ENCODE measurements around the gene B3GNT4. TPM values are rescaled to one million over a fixed set of nuclear protein-coding genes. Genes with fewer than 3 reads are reported as not detected.

The B3GNT4 gene
- total RNA-seq, 4 donors from 2014 or later, result 0.24 to 0.37 TPM; not detected in 2

- TF ChIP-seq CTCF (IDR thresholded peaks at IDR 0.05), result no peak
- no peak for DNase-seq (ENCODE audit: low spot score)
- no peak for ATAC-seq (ENCODE audit: low FRiP score)
Measured at GRCh38 chr12:122232691-122233090, 29.2 kb downstream of the B3GNT4 start.

GRCh38 chr12:122235741-122236140 is 32.2 kb downstream of the B3GNT4 start:
- DNase-seq (ENCODE audit: low spot score) (no peak), ATAC-seq (ENCODE audit: low FRiP score) (no peak)
- TF ChIP-seq CTCF (IDR thresholded peaks at IDR 0.05), result no peak

DNA sequence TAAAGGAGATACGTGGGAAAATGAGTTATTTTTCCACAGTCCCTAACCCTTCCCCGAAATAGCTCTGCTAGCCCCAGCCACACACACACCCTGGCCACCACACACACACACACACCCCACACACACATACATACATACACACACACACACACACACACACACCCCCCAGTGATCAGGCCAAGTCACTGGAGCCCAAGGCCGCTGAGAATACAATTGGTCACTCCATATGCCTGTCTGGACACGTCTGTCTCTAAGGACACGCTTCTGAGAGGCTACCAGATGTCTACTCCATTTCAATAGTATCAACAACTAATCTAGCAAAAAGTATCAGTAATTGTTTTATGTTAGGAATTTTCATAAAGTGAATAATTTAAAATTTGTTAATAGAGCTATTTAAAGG is 35.4 kb downstream of the B3GNT4 start:
- ATAC-seq (ENCODE audit: low FRiP score) (no peak), DNase-seq (ENCODE audit: low spot score) (no peak)
- no peak for TF ChIP-seq CTCF (IDR thresholded peaks at IDR 0.05)

DNA sequence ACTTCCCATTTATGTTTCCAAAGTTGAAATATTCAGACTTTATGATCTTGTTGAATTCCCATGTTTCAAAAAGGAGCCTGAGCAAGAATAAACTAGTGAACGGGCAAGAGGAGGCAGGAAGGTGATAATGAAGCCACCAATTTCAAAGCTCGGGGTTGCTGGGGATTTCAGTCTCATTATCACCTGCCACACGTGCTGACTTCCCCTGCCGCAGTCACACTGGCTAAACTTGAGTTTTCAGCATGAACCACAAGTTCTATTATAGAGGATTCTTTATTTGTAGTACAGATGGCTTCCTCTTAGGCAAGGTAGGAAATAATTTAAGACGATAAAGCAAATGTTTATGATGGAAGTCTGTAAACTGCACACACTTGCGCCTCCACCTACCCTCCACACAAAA is 40.5 kb downstream of the B3GNT4 start:
- TF ChIP-seq CTCF (IDR thresholded peaks at IDR 0.05), result no peak
- DNase-seq (ENCODE audit: low spot score) (no peak), ATAC-seq (ENCODE audit: low FRiP score) (no peak)

DNA sequence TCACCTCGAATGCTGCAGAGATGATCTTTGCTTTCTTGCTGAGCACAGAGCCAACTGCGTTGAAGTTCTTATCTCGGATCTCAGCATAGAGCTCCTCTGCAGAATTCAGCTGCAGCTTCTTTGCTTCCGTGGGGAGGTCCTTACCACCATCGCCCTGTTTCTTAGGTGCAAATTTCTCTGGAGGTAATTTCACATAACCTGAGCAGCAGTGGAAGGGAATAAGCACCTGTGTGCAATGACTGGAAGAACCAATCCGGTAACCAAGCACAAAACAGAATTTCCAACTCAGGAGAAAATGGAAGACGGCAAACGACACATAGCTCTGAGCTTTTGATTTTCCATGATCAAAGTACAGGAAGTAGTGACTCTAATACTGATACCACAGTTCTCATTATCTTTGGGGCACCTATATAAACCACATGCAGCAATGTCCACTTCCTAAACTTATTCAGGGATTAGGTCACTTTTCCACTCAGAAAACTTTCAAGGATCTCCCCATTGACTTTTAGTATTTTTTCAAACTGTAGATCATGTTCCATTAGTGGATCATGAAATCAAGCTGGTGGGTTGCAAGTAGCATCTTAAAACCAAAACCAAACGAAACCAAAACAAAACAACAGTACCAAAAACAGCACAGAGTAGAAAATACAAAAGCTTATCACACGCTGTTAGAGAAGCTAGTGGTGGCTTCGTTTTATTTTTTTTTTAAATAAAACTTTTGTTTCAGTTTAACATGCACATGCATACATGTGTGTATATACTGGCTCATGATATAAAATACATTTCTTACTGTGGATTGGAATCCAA is 41.3 kb downstream of the B3GNT4 start:
- TF ChIP-seq CTCF (IDR thresholded peaks at IDR 0.05), result no peak
- ATAC-seq (ENCODE audit: low FRiP score) (no peak), DNase-seq (ENCODE audit: low spot score) (no peak)

DNA sequence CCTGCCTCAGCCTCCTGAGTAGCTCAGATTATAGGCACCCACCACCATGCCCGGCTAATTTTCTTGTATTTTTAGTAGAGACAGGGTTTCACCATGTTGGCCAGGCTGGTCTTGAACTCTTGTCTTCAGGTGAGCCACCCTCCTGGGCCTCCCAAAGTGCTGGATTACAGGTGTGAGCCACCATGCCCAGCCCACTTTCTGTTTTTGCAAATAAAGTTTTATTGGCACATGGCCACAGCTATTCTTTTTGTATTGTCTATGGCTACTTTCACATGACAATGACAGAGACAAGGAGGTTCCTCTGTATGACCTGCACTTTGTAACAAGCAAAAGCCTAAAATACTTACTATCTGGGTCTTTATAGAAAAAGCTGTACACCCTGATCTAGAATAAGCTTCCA is 42.0 kb downstream of the B3GNT4 start:
- TF ChIP-seq CTCF (IDR thresholded peaks at IDR 0.05), result no peak
- DNase-seq (ENCODE audit: low spot score) (no peak), ATAC-seq (ENCODE audit: low FRiP score) (no peak)

DNA sequence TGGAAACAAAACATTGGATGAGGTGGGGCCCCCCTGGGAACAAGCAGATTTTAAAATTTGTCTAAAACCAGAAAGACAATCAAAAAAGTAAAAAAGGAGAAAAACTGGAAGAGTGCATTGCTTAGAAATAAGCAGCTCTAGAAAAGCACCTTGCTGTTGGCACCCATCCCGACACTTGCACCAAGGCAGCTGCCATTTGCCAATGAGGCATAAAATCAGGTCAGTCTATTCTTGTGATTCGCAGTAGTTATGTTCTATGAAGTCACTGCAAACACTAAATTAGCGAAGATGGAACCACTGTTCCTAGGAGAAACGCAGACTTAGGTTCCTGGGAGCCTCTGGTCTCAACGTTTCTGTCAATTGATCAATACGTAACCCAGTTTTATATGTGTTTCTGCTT is 46.5 kb downstream of the B3GNT4 start:
- DNase-seq (ENCODE audit: low spot score), result no peak
- no peak for ATAC-seq (ENCODE audit: low FRiP score)
- no peak for TF ChIP-seq CTCF (IDR thresholded peaks at IDR 0.05)
